ENCODE results near the gene HSPA12B.

Gene HSPA12B

DNA sequence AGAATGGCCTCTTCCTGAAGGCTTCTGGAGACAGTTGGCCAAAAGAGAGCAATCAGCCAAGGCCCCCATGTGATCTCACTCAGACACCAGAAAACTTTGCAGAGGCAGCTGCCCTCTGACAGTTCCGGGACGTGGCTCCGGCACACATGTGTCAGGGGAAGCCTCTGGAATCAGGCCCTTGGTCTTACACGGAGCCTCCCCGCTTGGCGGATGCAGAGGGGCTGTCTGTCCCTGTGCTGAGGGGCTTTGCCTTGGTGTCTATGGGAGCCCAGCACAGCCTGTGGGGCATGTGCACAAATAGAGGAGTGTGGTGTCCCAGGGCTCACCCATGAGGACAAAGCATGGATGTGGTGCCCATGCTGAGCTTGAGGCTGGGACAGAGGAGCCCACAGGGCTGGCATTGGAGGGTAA lies 33.9 kb upstream of the HSPA12B start:
- Mint-ChIP-seq H3K27ac (no peak overlapping the region), H3K9me3 (no peaks in the 10 kb centered on the region), H3K27me3 (no peaks in the 10 kb centered on the region), H3K4me1 (no peaks in the 10 kb centered on the region), H3K36me3 (no peaks in the 10 kb centered on the region), H3K4me3 (no peak overlapping the region)

DNA sequence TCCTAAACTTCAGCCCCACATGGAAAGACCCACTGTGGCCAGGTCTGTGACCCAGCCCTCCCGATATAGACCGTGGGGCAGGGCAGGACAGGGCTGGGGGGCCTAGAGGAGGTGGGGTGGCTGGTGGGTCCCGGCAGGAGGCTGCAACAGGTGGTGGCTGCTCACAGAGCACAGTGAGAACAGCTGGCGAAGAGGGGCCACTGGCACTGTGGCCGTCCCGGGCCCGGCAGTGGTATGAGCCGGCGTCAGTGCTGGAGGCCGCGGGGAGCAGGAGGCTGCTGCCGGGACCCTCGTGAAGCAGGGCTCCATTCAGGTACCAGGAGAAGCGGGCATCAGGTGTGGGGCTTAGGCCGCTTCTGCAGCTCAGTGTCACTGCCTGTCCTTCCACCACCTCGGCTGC lies 33.4 kb upstream of the HSPA12B start:
- no peaks in the 10 kb centered on the region for H3K36me3 Mint-ChIP-seq

DNA sequence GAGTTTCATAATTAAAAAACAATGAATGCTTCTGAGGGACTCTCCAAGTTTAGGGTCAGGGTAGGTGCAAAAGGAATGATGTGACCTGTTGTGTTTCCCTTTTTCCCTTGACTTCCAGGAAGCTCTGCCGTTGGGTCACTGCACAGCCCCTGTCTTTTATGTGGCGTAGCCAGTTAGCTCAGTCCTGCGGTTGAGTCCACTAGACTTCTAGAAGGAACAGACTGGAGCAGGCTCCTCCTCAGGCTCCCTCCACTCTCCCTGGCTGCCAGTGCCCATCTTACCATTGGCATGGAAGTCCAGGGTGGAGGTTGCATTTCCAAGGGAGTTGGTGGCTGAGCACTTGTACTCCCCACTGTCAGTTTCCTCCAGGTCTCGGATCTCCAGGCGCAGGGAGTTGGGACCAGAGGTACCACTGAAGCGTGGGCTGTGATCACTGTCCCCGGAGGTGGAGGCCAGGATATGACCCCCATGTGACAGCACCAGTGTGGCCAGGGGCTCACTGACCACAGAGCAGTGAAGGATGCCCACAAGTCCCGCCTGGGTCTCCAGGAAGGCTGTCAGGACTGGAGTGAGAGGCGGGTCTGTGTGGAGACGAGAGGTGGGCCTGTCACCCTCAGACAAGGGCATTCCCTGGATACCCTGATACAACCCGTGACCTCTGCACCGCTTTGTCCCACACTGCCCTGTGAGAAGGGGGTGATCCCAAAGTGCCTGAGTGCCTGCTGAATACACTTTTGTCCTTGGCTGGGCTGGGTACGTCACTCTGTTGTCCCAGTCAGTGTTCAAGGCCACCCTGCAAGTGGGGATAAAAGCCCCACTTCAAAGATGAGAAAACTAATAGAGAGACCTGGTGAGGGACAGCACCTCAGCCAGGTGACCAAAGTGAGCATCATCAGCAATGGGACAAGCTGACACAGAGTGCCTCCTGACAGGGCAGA lies 31.2 kb upstream of the HSPA12B start:
- Mint-ChIP-seq H3K9me3 (no peaks in the 10 kb centered on the region), H3K4me3 (no peak overlapping the region), H3K36me3 (no peaks in the 10 kb centered on the region), H3K27ac (no peak overlapping the region), H3K4me1 (no peaks in the 10 kb centered on the region), H3K27me3 (no peaks in the 10 kb centered on the region)

More for the DNA sequence above, 33.4 kb upstream of the HSPA12B start:
- no peaks in the 10 kb centered on the region for H3K4me1 Mint-ChIP-seq
- H3K4me3 Mint-ChIP-seq, result no peak overlapping the region
- H3K9me3 Mint-ChIP-seq, result no peaks in the 10 kb centered on the region
- no peak overlapping the region for H3K27ac Mint-ChIP-seq
- H3K27me3 Mint-ChIP-seq, result no peaks in the 10 kb centered on the region

DNA sequence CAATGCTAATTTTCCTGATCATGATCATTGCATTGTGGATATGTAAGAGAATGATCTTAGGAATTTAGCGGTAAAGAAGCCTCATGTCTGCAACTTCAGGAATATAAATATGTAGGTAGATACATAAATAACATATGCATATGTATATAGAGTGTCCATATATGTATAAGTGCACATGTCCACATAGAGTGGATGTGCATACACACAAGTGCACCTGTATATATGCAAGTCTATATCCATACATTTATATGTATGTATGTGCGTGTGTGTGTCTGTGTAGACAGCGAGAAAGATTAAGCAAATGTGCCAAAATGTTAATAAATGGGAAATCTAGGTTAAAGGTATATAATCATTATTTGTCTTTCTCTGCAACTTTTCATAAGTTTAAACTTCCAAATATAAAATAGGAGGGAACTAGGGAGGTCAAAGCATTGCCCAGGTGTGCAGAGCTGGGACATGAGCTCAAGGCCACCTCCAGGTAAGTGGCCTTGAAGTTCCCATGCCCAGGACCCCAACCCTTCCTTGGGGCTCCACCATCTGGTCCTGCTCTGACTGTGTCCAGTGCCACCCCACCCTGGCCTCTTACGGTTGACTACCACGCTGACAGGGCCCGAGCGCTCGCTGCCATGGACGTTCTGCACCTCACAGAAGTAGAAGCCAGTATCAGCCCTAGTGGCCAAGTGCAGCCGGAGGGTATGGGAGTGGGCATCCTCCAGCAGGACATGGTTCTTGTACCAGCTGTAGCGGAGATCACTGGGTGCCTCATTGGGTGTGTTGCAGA lies 29.7 kb upstream of the HSPA12B start:
- no peaks in the 10 kb centered on the region for H3K4me1 Mint-ChIP-seq
- no peak overlapping the region for H3K27ac Mint-ChIP-seq
- no peak overlapping the region for H3K4me3 Mint-ChIP-seq
- no peaks in the 10 kb centered on the region for H3K36me3 Mint-ChIP-seq
- H3K9me3 Mint-ChIP-seq, result no peaks in the 10 kb centered on the region
- peaks cover 2% of the 10 kb centered on the region for H3K27me3 Mint-ChIP-seq

DNA sequence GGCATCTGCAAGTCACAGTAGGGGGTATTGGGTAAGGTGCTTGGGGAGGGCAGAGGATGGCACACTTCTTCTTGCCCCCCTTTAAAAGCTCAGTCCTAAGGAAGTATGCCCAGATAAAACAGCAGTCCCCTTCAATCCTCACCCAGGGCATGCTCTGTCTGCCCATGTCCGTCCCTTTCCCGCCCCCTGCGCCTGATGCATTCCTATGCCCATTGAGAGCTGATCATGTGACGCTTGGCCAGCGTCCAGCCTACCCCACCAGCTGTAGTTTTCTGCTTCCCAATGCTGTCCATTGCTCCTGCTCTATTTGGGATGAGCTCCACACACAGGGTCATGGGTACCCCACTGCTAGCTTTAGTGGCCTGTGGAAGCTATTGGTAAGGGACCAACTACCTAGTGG lies 28.4 kb upstream of the HSPA12B start:
- Mint-ChIP-seq H3K27ac (no peak overlapping the region), H3K9me3 (no peaks in the 10 kb centered on the region), H3K4me1 (no peaks in the 10 kb centered on the region), H3K36me3 (no peaks in the 10 kb centered on the region), H3K4me3 (no peak overlapping the region), H3K27me3 (peaks cover 2% of the 10 kb centered on the region)

DNA sequence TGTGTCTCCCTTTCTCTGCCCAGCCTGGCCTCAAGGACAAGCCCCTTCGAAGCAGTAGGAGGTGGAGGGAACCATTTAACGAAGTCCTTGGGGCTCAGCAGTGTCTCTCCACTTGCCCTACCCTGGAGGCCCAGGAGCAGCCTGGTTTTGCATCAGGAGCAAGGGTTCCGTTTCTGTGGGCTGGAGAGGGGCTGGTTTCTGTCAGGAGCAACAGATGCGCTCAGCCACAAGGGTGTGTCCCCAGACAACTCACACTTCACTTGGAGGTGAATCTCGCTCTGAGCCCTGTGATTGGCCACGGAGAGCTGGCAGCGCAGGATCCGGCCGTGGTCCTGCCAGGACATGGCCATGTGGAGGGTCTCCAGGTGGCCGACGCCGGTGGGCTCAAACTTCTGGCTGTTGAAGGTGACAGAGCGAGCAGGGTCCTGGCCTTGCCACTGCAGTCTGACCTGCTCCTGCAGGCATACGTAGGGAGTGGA lies 27.0 kb upstream of the HSPA12B start:
- Mint-ChIP-seq H3K27me3 (peaks cover 2% of the 10 kb centered on the region), H3K36me3 (no peaks in the 10 kb centered on the region), H3K9me3 (no peaks in the 10 kb centered on the region), H3K4me1 (no peaks in the 10 kb centered on the region), H3K4me3 (no peak overlapping the region), H3K27ac (no peak overlapping the region)

DNA sequence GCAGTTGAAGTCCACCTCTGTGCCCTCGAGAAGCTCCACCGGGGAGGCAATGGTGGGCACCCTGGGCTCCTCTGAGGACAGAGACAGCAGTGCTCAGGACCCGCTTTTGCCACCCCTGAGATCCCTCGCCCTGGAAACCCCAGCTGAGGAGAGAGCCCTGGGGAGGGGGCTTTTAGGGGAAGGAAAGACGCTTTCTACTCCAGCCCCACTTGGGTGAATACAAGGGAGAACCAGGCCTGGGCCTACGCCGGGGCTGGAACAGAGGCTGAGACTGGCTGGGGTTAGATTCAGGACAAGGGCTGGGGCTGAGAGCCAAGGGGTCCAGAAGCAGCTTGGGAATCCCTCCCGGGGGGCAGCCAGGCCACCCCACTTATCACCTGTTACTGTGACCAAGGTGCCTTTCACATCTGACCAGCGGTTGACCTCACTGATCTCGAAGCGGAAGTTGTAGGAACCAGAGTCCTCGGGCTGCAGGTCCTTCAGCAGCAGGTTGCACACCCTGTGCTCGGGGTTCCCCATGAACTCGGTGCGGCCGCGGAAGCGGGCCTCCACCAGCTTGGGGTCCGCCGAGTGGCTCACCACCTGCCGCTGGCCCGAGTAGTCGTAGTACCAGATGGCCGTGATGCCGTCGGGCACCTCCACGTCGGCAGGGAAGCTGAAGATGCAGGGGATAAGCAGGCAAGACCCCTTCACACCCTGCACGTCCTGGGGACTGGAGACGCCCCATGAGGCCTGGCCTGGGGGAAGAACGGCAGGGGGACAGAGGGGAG lies 26.3 kb upstream of the HSPA12B start:
- Mint-ChIP-seq H3K4me1 (no peaks in the 10 kb centered on the region), H3K9me3 (no peaks in the 10 kb centered on the region)

DNA sequence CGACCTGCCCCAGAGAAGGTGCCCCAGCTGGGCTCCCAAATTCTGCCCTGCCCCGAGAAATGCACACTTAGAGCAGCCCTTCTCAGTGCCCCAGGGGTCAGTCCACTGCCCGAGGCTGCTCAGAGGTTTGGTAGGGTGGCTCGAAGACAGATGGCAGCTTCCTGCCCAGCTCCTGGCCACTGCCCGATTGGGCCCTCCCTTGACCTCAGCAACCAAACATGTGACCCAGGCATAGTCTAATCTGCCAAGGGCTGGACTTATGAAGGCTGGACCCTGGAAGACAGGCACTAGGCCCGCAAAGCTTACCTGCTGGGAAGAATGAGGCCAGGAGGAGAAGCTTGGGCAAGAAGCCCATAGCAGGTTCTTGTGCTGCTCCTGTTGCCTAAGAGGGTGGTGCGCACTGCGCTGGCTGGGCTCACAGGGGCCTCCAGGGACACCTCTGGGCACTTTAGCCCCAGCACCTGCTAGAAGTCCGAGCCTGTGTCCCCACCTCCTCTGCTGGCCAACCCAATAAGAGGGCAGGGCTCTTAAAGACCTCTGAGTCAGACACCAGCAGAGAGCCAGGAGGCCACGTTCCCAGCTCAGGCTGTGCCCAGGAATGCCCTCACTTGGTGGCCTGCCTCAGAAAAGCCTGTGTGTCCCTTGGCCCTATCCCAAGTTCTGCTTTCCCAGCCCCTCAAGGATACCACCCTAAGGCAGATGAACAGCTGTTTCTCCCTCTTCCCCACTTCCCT lies 25.5 kb upstream of the HSPA12B start:
- no peaks in the 10 kb centered on the region for H3K9me3 Mint-ChIP-seq
- H3K4me3 Mint-ChIP-seq, result no peak overlapping the region
- no peaks in the 10 kb centered on the region for H3K4me1 Mint-ChIP-seq
- no peaks in the 10 kb centered on the region for H3K36me3 Mint-ChIP-seq
- no peak overlapping the region for H3K27ac Mint-ChIP-seq
- H3K27me3 Mint-ChIP-seq, result peaks cover 2% of the 10 kb centered on the region

More for the DNA sequence above, 26.3 kb upstream of the HSPA12B start:
- no peak overlapping the region for H3K4me3 Mint-ChIP-seq
- H3K27ac Mint-ChIP-seq, result no peak overlapping the region
- H3K36me3 Mint-ChIP-seq, result no peaks in the 10 kb centered on the region
- peaks cover 2% of the 10 kb centered on the region for H3K27me3 Mint-ChIP-seq

DNA sequence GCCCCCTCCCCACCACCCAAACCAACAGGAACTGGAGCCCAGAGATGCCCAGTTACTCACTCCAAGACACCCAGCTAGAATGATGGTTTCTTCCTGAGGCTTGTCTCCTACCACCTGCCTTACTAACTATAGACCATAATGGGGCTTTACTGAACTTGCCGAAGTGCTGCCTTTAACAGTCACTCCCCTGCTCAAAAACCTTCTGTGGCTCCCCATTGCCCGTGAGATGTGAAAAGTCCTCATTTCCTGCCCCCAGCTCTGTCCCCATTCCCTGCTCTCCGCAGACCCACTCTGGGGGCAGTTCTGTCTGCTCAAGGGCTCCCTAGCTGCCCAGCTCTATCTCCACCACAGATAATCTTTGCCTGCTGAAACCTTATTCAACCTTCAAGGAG lies 25.0 kb upstream of the HSPA12B start:
- Mint-ChIP-seq H3K4me3 (no peak overlapping the region), H3K9me3 (no peaks in the 10 kb centered on the region), H3K27me3 (peaks cover 2% of the 10 kb centered on the region)

DNA sequence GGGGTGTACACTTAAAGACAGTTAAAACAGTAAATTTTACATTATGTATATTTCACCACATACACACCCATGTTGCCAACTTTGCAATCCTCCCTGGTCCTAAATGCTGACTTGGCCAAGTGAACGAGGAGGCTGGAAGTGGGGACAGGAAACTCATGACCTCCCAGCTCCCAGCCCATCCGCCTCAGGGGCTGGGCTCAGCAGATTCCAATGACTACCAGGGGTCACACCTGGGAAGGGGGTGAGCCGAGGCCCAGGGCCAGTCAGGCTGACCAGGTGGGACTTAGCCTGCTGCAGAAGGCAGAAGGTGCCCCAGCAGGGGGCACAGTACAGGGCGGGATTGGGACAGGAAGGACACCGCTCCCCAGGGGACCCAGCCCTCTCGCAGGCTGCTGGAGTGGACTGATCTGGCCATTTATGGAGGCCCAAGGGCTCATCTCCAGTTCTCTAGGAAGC lies 22.4 kb upstream of the HSPA12B start:
- H3K27me3 Mint-ChIP-seq, result peaks cover 2% of the 10 kb centered on the region
- no peak overlapping the region for H3K27ac Mint-ChIP-seq
- no peaks in the 10 kb centered on the region for H3K36me3 Mint-ChIP-seq
- H3K4me3 Mint-ChIP-seq, result no peak overlapping the region
- H3K4me1 Mint-ChIP-seq, result no peaks in the 10 kb centered on the region
- no peaks in the 10 kb centered on the region for H3K9me3 Mint-ChIP-seq

More for the DNA sequence above, 25.0 kb upstream of the HSPA12B start:
- no peak overlapping the region for H3K27ac Mint-ChIP-seq
- H3K4me1 Mint-ChIP-seq, result no peaks in the 10 kb centered on the region
- no peaks in the 10 kb centered on the region for H3K36me3 Mint-ChIP-seq

DNA sequence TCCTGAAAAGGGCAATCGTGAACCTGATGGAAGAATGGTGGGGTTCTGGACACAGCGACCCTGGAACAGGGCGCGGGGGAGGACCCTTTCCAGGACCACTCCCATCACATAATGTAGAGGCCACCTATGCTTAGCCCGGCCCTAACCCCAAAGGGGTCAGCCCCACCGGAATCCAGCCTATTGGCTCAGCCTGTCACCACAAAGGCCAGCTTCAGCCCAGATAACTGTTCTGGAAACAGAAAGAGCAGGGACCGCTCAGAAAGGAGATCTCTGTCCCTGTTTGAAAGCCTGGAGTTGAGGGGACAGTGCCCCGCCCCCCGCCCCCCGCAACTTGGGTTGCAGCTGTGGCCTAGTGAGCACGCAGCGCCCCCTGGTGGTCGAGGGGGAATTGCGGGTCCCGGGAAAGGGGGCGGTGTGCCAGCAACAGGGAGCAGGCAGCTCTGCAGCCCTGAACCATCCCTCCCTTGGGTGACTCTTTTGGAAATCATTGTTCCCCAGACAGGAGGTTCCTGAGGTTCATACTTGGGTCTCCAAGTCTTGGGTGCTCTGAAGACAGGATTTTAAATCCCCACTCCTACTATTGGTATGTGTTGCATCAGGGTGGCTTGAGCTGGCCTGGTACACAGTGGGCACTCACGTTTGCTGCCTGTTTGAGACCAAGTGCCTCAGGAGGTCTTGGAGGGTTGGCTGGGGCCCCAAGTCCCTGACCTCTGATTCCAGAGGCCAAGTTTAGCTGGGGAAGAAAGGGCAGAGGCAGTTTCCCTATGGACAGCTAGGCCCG lies 21.6 kb upstream of the HSPA12B start:
- Mint-ChIP-seq H3K4me1 (no peaks in the 10 kb centered on the region), H3K36me3 (no peaks in the 10 kb centered on the region), H3K27me3 (peaks cover 2% of the 10 kb centered on the region), H3K27ac (no peak overlapping the region), H3K9me3 (no peaks in the 10 kb centered on the region), H3K4me3 (no peak overlapping the region)

DNA sequence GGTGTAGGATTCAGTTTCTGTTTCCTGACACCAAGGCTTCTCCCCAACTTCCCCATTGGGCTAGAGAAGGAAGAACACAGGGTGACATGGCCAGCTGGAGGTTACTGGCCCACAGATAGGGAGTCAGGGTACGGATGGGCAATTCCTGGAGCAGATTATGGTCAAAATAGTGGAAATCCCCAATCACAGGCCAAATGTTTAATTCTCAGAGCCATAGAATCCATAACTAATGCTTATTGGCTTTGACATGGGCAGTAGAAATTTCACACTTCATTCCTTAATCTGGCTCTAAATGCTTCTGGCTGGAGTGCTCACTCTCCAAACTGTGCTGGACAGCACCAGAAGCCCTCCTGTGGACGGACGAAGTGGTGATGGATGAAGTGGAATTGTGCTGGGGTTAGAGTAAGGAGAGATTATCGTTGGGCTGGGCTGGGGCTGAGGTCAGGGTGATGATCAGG lies 21.0 kb upstream of the HSPA12B start:
- H3K36me3 Mint-ChIP-seq, result no peaks in the 10 kb centered on the region
- no peaks in the 10 kb centered on the region for H3K4me1 Mint-ChIP-seq
- no peak overlapping the region for H3K4me3 Mint-ChIP-seq

DNA sequence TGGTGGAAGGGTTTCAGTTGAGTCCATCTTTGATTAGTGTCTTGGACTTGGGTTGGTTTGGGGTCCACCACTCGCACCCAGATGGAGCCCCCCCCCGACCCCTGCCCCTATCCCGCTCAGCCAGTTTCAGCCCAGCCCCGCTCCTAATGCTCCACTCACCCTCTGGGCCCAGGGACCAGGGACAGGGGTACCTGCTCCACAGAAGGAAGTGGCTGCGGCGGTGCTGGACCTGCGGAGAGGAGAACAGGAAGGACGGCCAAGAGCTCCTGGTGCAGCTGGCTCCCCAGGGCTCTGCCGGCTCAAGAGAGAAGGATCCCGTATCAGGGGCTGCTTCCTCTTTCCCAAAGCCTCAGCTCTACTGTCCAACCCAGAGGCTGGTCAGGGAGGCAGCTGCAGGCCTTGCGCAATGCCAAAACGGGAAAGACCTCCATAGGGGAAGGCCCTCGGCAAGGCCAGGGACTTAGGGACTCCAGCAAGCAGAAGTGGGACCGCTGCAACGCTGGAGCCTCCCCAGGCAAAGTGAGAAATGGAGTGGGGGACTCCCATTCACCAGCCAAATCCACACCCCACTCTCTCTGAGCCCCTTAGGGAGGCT lies 20.1 kb upstream of the HSPA12B start, which contains the start of gene SIGLEC1:
Gene SIGLEC1, minus strand, starts transcription at position 322 of the 595 bp plus-strand sequence. CDS start 5,472 bp downstream, outside the sequence.
- Mint-ChIP-seq H3K36me3 (no peaks in the 10 kb centered on the region), H3K4me3 (no peak within 1 kb of the TSS), H3K27ac (no peak within 1 kb of the TSS), H3K27me3 (peaks cover 2% of the 10 kb centered on the region), H3K4me1 (no peaks in the 10 kb centered on the region), H3K9me3 (no peaks in the 10 kb centered on the region)

More for the DNA sequence above, 21.0 kb upstream of the HSPA12B start:
- Mint-ChIP-seq H3K27ac (no peak overlapping the region), H3K27me3 (peaks cover 2% of the 10 kb centered on the region), H3K9me3 (no peaks in the 10 kb centered on the region)

DNA sequence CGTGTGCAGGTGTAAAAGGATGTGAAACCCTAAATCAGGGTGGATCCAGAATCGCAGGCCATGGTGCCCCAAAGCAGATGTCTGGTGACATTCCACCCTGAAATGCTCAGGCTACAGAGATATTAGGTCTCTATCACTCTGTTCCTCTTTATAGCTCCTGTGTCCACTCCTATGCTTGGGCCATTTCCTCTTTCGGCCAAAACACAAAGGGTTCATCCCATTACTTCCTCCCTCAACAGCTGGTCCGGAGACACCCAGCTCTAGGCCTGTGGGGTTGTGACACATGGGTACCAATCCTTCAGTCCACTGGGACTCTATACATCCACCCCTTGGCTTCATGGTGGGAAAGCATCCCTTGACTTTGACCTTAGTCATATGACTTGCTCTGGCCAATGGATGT lies 18.4 kb upstream of the HSPA12B start:
- Mint-ChIP-seq H3K27me3 (peaks cover 1% of the 10 kb centered on the region), H3K4me3 (no peak overlapping the region), H3K9me3 (no peaks in the 10 kb centered on the region), H3K27ac (no peak overlapping the region), H3K36me3 (no peaks in the 10 kb centered on the region), H3K4me1 (no peaks in the 10 kb centered on the region)

Data from activated naive CD4-positive, alpha-beta T cell treated with anti-CD3 and anti-CD28 coated beads, Interleukin-2, amount 50 U/mL, for 24 hours (primary cell).